GM10266 (cell line): Measurements from ENCODE around the gene TPM1.
"Not testable (repeated sequence)": the region's sequence is repeated elsewhere in the genome, so short reads cannot be mapped to it uniquely, and the experiment has no call there.

ENCODE experiments used
- DNase-seq: peaks from one replicate; pipeline ENCODE4 v3.0.0; 2012; ENCODE audit errors: extremely low spot score
- CTCF ChIP-seq: IDR thresholded peaks from 2 replicates; pipeline ENCODE4 v1.5.1; 2012; ENCODE audit warnings: mild to moderate bottlenecking, low read depth; ENCODE audit not compliant: control insufficient read depth, insufficient read depth; ENCODE audit errors: missing control alignments

Gene TPM1

GRCh38 chr15:63041974-63042876 lies at the start of gene TPM1:
TSS of gene TPM1 (plus strand) at chr15:63042747. CDS start at chr15:63042830, 83 bp downstream.
- peak; percentile 41 for DNase-seq
- TF ChIP-seq CTCF, result no peak

GRCh38 chr15:62993066-62993465 lies 49.5 kb upstream of the TPM1 start:
- no peak for DNase-seq
- no peak for TF ChIP-seq CTCF

GRCh38 chr15:62993632-62994031 lies 48.9 kb upstream of the TPM1 start:
- DNase-seq, result not testable (repeated sequence)

DNA sequence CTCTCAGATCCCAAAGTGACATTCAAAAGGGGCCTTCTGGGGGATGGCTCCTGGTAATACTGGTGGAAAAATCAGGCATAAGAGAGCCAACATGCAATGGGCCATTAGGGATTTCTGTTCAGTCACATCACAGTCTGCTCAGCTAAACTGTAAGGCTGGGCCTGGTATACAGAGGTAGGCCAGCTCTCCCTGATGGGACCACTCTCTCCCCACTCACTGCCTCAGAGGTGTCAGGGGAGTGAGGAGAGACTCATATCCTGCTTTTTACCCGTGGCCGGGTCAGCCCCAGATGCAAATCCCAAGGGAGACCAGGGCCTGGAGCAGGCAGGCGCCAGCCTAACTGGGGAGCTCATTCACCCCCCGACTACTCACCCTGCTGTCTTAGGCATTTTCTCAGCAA lies 48.1 kb upstream of the TPM1 start:
- no peak for DNase-seq
- no peak for TF ChIP-seq CTCF

- DNase-seq, result no peak
- no peak for TF ChIP-seq CTCF
Measured at GRCh38 chr15:62994975-62995681, 47.4 kb upstream of the TPM1 start.

DNA sequence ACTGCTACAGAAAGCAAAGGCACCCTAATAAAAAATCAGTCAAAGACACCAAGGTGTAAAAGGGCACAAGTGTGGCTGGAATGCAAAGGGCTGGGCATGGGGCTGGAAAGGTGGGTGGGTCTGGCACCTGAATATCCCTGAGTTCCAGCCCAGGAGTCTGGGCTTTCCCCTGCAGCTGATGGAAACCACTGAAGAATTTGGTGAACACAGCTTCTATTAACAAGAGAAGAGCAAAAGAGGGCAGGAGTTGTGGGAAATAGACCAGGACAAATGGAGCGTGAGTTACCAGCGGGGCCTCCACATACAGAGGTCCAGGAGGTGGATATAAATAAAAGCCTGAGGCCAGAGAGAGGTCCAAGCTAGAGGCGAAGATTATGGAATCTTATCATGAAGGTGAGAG lies 45.1 kb upstream of the TPM1 start:
- no peak for TF ChIP-seq CTCF
- DNase-seq, result no peak

DNA sequence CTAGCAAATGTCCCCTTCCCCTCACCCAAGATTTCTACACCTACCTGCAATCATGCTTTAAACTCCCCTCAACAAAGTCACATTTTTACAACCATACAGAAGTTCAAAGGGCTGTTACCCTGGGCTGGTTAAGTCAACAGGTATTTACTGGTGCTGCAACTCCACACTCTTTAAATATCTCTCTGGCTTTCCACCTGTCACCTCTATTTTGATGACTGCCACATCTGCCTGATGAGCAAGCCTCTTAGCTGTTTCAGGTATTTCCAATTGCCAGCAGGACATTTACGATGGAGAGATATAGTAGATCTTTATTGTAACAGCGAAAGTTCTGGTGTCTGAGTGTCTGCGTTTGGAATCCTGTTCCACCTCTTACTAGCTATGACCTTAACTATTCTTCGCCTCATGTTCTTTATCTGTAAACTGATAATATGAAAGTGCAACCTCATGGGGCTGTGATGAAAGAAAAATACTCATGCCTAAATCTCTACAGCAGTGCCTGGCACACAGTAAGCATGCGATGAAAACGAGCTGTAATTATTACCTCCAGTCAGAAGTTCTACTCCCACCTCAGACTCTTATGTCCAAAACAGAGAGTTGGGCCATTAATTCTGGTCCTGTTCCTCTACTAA lies 44.2 kb upstream of the TPM1 start:
- DNase-seq, result no peak
- no peak for TF ChIP-seq CTCF
